GM19395 (cell line): ENCODE data around the gene FXYD3.
A peak's percentile ranks its signal among the peaks of the same experiment; 100 is the strongest.
"Not testable (repeated sequence)": the region's sequence is repeated elsewhere in the genome, so short reads cannot be mapped to it uniquely, and the experiment has no call there.

Source experiments
- ATAC-seq: cut with Tn5 transposase; IDR thresholded peaks from one replicate; pipeline ENCODE4 v1.9.1; 2021; ENCODE audit warnings: mild to moderate bottlenecking, moderate library complexity; ENCODE audit not compliant: unreplicated experiment

The FXYD3 gene

DNA sequence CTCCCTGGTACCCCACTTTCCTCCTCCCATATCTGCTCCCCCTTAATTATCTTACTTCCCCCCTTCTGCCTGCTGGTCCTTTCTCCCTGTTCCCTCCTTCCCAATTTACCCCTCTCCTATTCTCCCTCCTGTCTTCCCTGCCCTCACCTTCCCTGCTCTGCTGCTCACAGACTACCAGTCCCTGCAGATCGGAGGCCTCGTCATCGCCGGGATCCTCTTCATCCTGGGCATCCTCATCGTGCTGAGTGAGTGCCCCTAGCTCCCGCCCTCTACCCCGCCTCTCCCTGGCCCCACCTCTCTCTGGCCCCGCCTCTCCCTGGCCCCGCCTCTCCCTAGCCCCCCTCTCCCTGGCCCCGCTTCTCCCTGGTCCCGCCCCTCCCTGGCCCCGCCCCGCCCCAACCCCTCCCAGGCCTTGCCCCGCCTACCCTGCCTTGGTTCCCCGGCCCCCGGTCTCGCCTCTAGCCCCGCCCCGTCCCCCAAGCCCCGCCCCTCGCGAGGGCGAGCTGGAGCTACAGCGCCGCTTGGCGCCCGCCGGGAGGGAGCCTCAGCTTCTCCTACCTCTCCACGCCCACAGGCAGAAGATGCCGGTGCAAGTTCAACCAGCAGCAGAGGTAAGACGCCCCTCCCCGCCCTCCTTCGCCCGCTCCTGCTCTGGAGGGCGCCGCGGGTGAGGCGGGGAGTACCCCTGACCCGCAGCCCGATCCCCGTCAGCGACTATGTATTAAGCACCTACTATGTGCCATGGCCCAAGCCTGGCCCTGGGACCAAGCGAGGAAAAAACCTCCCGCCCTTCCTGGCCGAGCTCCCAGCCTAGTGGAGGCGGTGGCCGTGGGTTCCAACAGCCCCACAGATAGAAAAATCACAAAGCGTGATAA lies 25.6 kb downstream of the FXYD3 start:
- peak; percentile 49 for ATAC-seq

DNA sequence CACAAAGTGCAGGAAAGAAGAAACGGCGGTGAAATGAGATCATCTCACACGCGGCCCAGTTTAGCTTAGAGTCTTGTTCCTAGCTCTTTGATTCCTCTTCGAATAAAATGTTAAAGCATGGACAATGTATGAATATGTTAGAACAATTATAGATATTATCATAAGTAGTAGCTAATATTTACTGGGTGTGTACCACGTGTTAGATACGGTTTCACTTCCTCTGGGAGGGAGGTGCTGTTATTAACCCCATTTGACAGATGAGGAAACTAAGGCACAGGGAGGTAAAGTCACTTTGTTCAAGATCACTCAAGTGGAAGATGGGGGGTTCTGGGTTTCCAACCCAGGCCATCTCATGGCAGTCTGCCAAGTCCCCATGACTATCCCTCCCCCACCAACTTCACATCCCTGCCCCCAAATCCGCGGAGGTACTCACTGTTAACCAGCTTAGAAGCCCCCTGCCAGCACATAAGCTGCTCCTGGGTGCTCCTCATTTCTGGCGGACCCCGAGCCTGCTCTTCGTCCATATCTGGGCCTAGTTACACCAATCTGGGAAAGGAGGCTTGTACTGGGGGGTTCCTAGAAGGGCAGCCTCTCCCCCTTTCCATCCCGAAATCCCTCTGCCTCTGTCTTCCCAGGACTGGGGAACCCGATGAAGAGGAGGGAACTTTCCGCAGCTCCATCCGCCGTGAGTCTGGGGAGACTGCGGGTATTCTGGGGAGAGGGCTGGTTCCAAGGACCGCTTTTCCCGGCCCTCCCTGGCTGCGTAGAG lies 26.4 kb downstream of the FXYD3 start:
- no peak for ATAC-seq

DNA sequence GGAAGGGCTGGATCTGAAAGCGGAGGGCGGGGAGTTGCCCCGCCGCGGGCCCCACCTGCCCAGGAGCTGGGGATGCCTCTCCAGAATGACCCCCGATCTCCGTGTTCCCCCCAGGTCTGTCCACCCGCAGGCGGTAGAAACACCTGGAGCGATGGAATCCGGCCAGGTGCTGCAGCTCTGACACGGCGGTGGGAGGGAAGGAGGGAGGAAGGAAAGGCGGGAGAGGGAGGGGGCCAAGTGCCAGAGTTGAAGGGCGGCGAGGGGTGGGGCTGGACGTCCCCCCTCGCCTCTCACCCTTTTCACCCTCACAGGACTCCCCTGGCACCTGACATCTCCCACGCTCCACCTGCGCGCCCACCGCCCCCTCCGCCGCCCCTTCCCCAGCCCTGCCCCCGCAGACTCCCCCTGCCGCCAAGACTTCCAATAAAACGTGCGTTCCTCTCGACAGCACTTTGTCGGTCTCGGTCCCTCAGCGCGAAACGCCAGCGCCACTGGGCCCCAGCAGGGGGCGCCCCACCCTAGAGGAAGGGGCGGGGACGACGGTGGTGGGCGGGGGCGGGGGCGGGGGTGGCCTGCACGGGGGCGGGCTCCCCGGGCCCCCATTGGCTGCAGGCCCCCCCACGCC lies 27.1 kb downstream of the FXYD3 start:
- ATAC-seq = no peak

DNA sequence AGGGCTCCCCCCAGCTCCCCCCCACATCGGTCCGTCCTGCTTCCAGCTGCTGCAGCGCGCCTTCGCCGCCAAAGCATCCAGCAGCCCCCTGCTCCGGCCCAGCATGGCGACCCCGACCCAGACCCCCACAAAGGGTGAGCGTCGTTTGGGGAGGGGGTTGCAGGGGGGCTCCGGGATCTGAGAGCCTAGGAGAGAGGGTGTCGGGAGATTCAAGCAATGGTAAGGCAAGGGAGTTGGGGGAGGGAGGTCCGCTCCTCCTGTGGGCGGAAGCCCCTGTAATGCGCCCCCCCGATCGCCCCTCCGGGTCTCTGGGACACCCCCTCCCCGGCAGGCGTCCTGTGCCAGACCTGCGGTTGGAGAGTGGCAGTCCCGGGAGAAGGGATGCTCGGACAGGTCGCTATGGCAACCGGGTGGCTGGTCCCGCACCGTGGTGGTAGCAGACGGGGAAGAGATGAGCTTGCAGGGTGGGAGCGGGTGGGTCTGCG lies 27.6 kb downstream of the FXYD3 start, which contains the start of gene FXYD7:
TSS of gene FXYD7 (plus strand) at position 25 of the 485 bp plus-strand sequence. CDS start at position 104, 79 bp downstream.
- no peak for ATAC-seq

DNA sequence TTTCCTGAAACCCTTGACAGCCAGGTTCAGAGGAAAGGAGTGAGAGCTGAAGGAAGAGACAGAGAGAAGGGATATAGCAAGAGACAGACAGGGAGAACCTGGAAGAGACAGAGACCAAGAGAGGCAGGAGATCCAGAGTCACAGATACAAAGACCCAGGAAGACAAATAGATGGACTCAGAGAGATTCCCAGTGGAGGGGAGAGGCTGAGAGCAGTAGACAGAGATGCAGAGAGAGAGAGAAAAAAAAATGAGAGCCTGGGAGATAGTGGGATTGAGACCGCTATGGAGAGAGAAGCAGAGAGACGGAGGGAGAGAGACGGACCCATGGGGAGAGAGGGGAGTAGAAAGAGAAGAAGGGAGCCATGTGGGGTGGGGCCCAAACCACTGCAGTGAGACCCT lies 28.2 kb downstream of the FXYD3 start:
- no peak for ATAC-seq

DNA sequence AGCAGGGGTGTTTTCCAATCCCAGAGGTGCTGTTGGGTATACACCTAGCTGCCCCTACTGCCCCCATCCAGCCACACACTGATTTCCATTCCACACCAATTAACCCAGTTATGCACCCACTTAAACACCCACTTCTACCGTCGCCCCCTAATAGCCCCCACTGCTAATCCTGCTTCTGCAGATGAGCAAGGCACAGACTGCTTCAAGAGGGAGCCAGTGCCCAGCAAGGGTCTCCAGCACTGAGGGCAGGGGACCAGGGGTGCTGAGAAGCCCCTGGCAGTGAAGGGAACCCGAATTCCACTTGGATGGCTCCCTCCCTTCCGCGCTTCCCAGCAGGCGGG lies 28.6 kb downstream of the FXYD3 start:
- no peak for ATAC-seq

DNA sequence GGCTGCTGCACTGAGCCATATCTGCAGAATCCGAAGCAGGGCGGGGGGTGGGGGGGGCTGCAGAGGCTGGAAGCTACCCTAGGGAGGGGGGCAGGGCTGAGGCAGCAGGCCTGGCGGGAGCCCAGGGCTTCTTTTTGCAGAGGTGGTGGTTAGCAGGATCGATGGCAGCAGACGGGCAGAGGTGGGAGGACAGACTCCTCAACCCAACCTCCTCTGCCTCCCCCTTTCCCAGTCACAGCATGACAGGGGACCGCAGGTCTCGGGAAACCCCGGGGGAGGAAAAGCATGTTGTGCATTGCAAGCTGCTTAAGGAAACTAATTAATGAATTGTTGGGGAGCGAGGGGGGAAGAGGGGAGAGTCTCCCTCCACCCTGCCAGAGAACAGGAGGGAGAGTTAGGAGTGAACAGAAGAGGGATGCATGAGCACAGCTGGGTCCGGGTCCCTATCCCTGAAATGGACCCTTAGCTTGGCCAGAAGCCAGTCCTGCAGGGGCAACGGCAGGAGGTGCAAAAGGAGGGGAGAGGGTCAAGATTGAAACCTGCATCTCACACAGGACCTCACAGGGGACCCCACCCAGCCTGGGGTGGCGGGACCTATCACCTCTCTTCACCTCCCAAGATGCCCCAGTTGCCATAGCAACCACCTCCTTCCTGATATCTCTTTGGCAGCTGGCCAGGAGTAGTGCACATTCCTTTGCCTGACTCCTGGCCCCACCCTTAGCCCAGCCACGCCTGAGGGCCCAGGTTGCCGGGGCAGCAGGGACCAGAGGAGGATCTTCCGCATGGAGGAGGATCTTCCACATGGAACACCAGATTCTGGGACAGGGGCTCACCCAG lies 29.2 kb downstream of the FXYD3 start:
- no peak for ATAC-seq

DNA sequence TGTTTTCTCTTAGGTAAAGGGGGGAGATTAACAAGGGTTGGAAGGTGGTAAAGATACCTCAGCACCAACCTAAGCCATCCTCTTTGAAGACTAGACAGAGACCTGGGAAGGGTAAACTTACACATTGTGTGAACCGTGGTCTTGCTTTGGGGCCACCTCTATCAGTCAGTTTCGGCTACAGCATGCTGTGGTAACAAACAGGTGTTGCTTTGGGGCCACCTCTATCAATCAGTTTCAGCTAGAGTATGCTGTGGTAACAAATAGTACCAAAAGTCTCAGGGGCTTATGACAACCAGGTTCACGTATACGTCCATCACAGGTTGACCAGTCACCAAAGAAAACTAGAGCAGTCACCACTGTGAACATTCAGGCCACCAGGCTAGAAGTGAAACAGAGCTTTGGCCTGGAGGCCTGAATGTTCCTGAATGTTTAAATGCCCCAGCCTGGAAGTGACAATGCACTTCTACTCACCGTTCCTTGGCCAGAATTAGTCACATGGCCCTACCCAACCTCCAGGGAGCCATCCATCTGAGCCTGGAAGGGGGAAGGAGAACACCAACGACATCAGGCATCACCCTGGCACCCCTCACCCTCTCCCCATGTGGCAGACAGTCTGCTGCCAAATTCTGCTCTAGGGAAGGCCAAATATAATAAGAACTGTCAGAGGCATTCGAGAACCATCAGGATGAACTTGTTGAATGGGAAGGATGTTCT lies 31.3 kb downstream of the FXYD3 start:
- no peak for ATAC-seq

DNA sequence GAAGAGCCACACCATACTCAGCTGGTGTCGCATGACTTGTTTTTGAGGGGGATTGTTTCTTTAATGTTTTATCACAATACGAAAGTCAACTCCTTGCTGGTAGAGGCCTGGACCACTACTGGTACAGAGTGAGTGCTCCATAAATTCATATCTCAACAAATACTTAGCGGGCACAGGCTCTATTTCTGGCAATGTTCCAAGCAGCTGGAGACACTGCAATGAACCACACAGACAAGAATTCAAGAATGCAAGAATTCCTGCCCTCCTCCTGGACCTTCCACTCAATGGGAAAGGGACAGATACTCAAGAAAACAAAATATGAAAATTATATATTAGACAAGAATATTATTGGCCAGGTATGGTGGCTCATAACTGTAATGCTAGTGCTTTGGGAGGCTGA lies 33.8 kb downstream of the FXYD3 start:
- no peak for ATAC-seq

DNA sequence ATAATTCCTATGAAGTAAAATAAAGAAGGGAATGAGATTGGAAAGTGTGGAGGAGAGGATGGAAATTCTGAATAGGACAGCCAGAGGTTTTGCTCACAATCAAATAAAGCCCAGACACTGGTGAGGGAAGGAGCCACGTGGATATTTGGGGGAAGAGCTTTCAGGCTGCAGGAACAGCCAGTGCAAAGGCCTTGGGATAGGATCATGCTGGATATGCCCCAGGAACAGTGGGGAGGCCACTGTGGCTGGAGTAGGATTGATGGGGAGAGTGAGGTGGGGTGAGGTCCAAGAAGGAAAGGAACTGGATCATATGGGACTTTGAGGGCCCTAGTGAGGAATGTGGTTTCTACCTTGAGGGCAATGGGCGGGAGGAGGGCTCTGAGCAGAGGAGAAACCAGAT lies 34.8 kb downstream of the FXYD3 start:
- ATAC-seq = no peak

DNA sequence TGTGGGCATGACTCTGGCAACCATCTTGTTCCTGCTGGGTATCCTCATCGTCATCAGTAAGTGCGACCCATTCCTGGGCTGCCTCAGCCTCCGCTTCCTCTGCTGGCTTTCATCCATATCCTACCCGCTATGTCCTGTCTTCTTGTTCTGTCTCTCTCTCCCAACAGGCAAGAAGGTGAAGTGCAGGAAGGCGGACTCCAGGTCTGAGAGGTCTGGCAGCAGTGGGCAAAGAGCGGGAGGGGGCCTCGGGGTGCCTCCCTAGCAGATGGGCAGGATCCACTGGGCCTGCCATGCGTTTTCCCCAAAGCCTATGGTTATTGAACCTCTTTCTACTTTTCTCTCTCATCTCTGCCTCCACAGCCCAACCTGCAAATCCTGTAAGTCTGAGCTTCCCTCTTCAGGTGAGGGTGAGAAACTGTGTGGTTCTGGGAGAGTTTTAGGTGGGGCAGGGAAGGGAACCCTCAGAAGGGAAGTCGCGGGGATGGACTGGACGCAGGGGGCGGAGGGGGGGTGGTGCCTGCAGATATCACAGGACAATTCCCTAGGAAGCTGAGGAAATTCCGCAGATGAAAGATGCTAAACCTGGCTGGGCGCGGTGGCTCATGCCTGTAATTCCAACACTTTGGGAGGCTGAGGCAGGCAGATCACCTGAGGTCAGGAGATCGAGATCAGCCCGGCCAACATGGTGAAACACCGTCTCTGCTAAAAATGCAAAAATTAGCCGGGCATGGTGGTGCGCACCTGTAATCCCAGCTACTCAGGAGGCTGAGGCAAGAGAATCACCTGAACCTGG lies 35.8 kb downstream of the FXYD3 start:
- ATAC-seq = no peak

DNA sequence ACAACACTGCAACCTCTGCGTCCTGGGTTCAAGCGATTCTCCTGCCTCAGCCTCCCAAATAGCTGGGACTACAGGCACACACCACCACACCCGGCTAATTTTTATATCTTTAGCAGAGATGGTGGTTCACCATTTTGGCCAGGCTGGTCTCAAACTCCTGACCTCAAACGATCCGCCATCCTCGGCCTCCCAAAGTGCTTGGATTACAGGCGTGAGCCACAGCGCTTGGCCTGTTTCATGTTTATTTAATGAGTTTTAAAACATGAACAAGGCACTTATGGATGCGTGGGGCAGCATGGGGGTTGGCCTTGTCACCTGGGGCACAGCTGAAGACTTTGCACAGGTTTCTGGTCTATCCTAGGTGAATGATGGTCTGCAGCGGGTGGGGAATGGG lies 37.5 kb downstream of the FXYD3 start:
- not testable (repeated sequence) for ATAC-seq

DNA sequence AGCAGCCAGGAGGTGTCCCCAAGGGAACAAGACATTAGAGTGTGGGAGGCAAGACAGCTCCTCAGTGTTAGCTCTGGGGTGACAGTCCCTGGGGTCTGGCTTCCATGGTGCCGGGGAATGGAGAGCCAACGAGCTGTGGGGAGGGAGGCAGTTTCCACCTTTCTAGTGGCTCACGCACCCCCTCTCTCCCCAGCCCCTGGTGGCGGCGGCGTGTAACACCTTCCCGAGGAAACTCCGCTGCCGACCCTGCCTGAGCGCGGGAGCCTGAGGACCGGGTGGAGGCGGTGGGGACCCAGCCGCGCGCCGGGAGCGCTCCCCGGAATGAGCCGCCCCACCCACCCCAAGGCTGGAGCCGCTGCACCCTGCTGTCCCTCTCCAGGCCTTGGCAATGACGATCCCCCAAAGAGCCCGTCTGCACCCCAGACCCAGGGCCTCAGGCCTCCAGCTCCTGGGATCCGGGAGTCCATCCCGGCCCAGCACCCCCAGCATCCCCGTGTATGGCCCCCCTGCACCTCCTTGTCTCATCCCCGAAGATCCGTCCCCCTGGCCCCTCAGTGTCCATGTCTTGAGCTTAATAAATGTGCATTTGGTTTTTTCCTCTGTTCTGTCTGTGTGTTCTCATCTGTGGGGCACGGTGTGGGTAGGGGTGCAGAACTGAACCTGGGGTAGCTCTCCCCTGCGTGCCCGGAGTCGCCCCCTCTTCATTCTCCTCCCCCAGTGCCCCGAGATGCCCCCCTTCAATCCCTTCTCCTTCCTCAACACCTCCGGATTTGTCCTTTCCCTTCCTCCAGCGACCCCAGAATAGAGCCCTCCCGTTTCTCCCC lies 38.3 kb downstream of the FXYD3 start:
- no peak for ATAC-seq

DNA sequence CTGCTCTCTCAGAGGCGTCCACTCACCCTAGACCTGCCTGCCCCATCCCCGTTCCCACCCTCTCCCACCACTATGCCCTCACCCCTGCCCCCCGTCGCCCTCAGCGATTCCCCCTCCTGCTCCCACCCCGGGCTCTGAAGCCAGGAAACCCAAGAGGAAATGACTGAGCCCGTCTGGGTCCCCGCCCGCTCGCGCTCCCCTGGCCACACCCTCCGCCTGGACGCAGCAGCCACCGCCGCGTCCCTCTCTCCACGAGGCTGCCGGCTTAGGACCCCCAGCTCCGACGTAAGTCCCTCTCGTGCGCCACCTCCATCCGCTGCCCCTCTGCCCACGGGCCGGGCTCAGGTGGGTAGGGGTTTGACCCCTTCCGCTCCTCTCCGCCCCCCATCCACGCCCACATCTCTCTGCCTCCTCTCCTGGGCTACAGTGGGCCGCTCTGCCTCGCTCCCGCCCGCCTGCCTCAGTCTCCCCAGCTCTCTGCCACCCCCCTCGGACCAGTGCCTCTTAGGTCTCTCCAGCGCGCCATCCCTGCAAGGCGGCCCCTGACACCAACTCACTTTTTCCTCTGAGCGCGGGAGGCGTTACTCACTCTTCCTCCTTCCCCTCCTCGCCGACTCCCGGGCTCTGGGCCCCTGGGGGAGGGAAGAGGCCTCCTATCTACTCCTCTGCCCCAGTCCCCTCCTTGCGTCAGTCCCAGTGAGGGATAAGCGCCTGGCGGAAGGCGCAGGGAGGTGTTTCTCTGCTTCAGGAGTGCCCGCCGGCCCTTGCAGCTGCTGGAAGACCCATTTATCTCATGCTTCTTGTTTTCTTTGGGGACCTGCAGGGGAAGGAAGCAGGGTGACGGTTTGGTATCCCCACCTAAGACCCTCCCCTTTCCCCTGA lies 39.1 kb downstream of the FXYD3 start, which contains the start of gene FXYD5:
TSS of gene FXYD5 (plus strand) at position 211 of the 882 bp plus-strand sequence. CDS start 816 bp downstream, outside the sequence.
- no peak for ATAC-seq

DNA sequence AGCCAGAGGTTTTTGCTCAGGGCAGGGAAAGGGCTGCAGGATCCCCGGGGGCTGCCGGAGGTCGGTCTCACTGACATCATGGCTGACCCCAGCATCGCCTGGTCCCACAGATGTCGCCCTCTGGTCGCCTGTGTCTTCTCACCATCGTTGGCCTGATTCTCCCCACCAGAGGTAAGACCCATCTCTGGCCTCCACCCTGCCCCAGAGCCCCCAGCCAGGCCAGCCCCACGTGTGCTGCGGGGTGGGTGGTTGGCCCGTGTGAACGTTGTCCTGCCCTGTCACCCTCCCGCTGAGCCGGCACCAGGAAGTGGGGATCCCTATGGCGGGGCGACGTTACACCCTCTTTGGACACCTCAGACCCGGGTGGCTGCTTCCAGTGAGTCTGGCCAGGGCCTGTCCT lies 39.8 kb downstream of the FXYD3 start:
- ATAC-seq = no peak

DNA sequence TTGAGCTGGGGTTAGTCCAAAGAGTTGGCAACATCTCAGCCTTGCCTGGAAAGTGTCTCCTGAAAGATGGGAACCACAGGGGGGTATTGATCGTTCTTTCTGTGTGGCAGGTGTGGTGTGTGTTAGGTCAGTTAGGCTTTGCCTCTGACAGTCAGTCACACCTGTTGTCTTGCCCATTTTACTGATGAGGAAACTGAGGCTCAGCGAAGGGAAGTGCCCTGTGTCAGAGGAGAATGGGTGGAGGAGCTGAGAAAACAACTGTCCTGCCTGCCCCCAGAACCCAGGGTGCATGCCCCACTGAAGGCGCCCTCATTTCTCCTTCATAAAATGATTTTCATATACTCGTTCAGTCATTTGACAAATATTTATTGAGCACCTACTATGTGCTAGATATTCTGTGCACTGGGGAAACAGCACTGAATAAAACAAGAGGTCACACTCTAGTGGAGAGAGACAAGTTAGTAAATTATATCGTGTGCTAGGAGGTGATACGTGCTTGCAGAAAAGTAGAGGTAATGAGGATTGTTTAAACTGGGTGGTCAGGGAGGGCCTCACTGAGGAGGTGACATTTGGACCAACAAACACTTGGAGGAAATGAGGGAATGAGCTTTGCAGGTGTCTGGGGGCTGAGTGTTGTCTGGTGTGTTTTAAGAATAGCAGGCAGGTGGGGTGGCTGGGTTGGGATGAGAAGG lies 40.5 kb downstream of the FXYD3 start:
- ATAC-seq = no peak

DNA sequence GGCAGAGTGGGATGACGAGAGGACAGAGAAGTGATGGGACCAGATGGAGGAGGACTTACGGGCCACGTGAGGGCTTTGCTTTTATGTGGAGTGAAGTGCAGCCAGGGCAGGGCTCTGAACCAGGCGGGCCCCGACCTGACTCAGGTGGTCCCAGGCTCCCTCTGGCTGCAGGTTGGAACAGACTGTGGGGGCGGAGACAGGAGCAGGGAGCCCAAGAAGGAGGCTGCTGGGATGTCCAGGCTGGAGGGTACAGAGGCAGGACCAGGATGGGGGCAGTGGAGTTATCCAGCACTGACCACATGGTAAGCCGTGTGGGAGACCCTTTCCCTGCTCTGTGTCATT lies 41.0 kb downstream of the FXYD3 start:
- ATAC-seq = no peak
